Measurements from ENCODE around the gene MN1. TPM values are rescaled to one million over a fixed set of nuclear protein-coding genes. Genes with fewer than 3 reads are reported as not detected.

Gene MN1
- total and polyA plus RNA-seq, 2 experiments from 2014 or later: 1.0 to 6.8 TPM

DNA sequence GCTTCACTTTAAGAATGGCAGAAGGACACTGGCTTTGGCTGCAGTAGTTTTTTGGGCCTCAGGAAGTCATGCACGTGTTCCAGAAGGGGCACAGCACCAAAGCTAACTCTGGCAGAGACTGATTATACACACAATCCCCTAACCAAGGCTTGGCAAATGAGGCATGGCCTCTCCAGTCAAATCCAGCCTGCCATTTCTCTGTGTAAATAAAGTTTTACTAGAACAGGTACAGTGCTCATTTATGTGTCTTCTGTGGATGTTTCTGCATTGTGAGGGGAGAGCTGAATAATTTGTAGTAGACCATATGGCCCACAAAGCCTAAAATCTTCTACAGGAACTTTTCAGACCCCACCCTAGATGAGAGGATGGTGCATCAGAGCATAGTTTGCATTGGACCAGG is 46.4 kb upstream of the MN1 start:
- Histone ChIP-seq H3K27me3 (ENCODE audit: insufficient read depth) (no peaks in the 10 kb centered on the region), H3K36me3 (ENCODE audit: insufficient read depth) (peaks cover 12% of the 10 kb centered on the region), H3F3A (replicated peaks; ENCODE audit: low read depth) (peaks cover 11% of the 10 kb centered on the region), H3K27ac (ENCODE audit: low read depth) (no peak overlapping the region), H3K4me2 (no peak overlapping the region), H3K4me3 (no peak overlapping the region), H2AFZ (no peak overlapping the region), H3K4me1 (ENCODE audit: insufficient read depth) (peaks cover 33% of the 10 kb centered on the region), H3K79me2 (replicated peaks; ENCODE audit: insufficient read depth) (no peaks in the 10 kb centered on the region), H4K20me1 (replicated peaks; ENCODE audit: insufficient read depth) (no peaks in the 10 kb centered on the region), H3K9me2 (ENCODE audit: insufficient read depth) (no peaks in the 10 kb centered on the region)
- peaks cover 51% of the 10 kb centered on the region for H3K4me1 Mint-ChIP-seq
- DNase-seq (ENCODE audit: low spot score) (no peak), ATAC-seq (no peak)
- TF ChIP-seq ZNF331 (CRISPR knock-in tag; IDR thresholded peaks at IDR 0.05; ENCODE audit: low read depth) (no peak), POLR2AphosphoS5 (IDR thresholded peaks at IDR 0.05; ENCODE audit: low read depth) (no peak), CREB1 (CRISPR knock-in tag; IDR thresholded peaks at IDR 0.05; ENCODE audit: low read depth) (no peak), ZNF114 (CRISPR knock-in tag; IDR thresholded peaks at IDR 0.05) (no peak), EZH2phosphoT487 (IDR thresholded peaks at IDR 0.05; ENCODE audit: unreplicated experiment) (no peak), JUNB (IDR thresholded peaks at IDR 0.05; ENCODE audit: unreplicated experiment) (no peak), NANOG (IDR thresholded peaks at IDR 0.05; ENCODE audit: borderline replicate concordance) (no peak), EZH2 (IDR thresholded peaks at IDR 0.05; ENCODE audit: low read depth, unreplicated experiment) (no peak), STAT1 (IDR thresholded peaks at IDR 0.05; ENCODE audit: unreplicated experiment) (no peak)
- TF ChIP-seq, protein P1, sequence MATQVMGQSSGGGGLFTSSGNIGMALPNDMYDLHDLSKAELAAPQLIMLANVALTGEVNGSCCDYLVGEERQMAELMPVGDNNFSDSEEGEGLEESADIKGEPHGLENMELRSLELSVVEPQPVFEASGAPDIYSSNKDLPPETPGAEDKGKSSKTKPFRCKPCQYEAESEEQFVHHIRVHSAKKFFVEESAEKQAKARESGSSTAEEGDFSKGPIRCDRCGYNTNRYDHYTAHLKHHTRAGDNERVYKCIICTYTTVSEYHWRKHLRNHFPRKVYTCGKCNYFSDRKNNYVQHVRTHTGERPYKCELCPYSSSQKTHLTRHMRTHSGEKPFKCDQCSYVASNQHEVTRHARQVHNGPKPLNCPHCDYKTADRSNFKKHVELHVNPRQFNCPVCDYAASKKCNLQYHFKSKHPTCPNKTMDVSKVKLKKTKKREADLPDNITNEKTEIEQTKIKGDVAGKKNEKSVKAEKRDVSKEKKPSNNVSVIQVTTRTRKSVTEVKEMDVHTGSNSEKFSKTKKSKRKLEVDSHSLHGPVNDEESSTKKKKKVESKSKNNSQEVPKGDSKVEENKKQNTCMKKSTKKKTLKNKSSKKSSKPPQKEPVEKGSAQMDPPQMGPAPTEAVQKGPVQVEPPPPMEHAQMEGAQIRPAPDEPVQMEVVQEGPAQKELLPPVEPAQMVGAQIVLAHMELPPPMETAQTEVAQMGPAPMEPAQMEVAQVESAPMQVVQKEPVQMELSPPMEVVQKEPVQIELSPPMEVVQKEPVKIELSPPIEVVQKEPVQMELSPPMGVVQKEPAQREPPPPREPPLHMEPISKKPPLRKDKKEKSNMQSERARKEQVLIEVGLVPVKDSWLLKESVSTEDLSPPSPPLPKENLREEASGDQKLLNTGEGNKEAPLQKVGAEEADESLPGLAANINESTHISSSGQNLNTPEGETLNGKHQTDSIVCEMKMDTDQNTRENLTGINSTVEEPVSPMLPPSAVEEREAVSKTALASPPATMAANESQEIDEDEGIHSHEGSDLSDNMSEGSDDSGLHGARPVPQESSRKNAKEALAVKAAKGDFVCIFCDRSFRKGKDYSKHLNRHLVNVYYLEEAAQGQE (IDR thresholded peaks at IDR 0.05; ENCODE audit: unreplicated experiment): no peak
- TF ChIP-seq, protein P2, sequence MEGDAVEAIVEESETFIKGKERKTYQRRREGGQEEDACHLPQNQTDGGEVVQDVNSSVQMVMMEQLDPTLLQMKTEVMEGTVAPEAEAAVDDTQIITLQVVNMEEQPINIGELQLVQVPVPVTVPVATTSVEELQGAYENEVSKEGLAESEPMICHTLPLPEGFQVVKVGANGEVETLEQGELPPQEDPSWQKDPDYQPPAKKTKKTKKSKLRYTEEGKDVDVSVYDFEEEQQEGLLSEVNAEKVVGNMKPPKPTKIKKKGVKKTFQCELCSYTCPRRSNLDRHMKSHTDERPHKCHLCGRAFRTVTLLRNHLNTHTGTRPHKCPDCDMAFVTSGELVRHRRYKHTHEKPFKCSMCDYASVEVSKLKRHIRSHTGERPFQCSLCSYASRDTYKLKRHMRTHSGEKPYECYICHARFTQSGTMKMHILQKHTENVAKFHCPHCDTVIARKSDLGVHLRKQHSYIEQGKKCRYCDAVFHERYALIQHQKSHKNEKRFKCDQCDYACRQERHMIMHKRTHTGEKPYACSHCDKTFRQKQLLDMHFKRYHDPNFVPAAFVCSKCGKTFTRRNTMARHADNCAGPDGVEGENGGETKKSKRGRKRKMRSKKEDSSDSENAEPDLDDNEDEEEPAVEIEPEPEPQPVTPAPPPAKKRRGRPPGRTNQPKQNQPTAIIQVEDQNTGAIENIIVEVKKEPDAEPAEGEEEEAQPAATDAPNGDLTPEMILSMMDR (conservative IDR thresholded peaks at IDR 0.05; ENCODE audit: low read depth in 2 of 2): no peak
- TF ChIP-seq, protein P3, sequence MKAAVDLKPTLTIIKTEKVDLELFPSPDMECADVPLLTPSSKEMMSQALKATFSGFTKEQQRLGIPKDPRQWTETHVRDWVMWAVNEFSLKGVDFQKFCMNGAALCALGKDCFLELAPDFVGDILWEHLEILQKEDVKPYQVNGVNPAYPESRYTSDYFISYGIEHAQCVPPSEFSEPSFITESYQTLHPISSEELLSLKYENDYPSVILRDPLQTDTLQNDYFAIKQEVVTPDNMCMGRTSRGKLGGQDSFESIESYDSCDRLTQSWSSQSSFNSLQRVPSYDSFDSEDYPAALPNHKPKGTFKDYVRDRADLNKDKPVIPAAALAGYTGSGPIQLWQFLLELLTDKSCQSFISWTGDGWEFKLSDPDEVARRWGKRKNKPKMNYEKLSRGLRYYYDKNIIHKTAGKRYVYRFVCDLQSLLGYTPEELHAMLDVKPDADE (IDR thresholded peaks at IDR 0.05): no peak
- TF ChIP-seq, protein P4, sequence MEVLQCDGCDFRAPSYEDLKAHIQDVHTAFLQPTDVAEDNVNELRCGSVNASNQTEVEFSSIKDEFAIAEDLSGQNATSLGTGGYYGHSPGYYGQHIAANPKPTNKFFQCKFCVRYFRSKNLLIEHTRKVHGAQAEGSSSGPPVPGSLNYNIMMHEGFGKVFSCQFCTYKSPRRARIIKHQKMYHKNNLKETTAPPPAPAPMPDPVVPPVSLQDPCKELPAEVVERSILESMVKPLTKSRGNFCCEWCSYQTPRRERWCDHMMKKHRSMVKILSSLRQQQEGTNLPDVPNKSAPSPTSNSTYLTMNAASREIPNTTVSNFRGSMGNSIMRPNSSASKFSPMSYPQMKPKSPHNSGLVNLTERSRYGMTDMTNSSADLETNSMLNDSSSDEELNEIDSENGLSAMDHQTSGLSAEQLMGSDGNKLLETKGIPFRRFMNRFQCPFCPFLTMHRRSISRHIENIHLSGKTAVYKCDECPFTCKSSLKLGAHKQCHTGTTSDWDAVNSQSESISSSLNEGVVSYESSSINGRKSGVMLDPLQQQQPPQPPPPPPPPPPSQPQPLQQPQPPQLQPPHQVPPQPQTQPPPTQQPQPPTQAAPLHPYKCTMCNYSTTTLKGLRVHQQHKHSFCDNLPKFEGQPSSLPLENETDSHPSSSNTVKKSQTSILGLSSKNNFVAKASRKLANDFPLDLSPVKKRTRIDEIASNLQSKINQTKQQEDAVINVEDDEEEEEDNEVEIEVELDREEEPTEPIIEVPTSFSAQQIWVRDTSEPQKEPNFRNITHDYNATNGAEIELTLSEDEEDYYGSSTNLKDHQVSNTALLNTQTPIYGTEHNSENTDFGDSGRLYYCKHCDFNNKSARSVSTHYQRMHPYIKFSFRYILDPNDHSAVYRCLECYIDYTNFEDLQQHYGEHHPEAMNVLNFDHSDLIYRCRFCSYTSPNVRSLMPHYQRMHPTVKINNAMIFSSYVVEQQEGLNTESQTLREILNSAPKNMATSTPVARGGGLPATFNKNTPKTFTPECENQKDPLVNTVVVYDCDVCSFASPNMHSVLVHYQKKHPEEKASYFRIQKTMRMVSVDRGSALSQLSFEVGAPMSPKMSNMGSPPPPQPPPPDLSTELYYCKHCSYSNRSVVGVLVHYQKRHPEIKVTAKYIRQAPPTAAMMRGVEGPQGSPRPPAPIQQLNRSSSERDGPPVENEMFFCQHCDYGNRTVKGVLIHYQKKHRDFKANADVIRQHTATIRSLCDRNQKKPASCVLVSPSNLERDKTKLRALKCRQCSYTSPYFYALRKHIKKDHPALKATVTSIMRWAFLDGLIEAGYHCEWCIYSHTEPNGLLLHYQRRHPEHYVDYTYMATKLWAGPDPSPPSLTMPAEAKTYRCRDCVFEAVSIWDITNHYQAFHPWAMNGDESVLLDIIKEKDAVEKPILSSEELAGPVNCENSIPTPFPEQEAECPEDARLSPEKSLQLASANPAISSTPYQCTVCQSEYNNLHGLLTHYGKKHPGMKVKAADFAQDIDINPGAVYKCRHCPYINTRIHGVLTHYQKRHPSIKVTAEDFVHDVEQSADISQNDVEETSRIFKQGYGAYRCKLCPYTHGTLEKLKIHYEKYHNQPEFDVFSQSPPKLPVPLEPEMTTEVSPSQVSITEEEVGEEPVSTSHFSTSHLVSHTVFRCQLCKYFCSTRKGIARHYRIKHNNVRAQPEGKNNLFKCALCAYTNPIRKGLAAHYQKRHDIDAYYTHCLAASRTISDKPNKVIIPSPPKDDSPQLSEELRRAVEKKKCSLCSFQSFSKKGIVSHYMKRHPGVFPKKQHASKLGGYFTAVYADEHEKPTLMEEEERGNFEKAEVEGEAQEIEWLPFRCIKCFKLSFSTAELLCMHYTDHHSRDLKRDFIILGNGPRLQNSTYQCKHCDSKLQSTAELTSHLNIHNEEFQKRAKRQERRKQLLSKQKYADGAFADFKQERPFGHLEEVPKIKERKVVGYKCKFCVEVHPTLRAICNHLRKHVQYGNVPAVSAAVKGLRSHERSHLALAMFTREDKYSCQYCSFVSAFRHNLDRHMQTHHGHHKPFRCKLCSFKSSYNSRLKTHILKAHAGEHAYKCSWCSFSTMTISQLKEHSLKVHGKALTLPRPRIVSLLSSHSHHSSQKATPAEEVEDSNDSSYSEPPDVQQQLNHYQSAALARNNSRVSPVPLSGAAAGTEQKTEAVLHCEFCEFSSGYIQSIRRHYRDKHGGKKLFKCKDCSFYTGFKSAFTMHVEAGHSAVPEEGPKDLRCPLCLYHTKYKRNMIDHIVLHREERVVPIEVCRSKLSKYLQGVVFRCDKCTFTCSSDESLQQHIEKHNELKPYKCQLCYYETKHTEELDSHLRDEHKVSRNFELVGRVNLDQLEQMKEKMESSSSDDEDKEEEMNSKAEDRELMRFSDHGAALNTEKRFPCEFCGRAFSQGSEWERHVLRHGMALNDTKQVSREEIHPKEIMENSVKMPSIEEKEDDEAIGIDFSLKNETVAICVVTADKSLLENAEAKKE (CRISPR knock-in tag; IDR thresholded peaks at IDR 0.05): no peak
- H3K9me3 Mint-ChIP-seq: no peaks in the 10 kb centered on the region
- peaks cover 25% of the 10 kb centered on the region for H3K36me3 Mint-ChIP-seq (ENCODE audit: low read depth)
- no peak overlapping the region for H3K4me3 Mint-ChIP-seq
- peak overlapping the region; percentile 22; the same call in 1 of the 2 replicates for H3K27ac Mint-ChIP-seq
- peaks cover 12% of the 10 kb centered on the region for H3K27me3 Mint-ChIP-seq (ENCODE audit: insufficient read depth, low read depth, poor library complexity)
